HG02798 (cell line): ENCODE results near the gene EIF3J.
"Not testable (repeated sequence)": the region's sequence is repeated elsewhere in the genome, so short reads cannot be mapped to it uniquely, and the experiment has no call there.

ENCODE experiments used
- ATAC-seq: cut with Tn5 transposase; IDR thresholded peaks from one replicate; pipeline ENCODE4 v1.9.1; 2021; ENCODE audit warnings: mild to moderate bottlenecking; ENCODE audit not compliant: unreplicated experiment, poor library complexity

Gene EIF3J, protein sequence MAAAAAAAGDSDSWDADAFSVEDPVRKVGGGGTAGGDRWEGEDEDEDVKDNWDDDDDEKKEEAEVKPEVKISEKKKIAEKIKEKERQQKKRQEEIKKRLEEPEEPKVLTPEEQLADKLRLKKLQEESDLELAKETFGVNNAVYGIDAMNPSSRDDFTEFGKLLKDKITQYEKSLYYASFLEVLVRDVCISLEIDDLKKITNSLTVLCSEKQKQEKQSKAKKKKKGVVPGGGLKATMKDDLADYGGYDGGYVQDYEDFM

DNA sequence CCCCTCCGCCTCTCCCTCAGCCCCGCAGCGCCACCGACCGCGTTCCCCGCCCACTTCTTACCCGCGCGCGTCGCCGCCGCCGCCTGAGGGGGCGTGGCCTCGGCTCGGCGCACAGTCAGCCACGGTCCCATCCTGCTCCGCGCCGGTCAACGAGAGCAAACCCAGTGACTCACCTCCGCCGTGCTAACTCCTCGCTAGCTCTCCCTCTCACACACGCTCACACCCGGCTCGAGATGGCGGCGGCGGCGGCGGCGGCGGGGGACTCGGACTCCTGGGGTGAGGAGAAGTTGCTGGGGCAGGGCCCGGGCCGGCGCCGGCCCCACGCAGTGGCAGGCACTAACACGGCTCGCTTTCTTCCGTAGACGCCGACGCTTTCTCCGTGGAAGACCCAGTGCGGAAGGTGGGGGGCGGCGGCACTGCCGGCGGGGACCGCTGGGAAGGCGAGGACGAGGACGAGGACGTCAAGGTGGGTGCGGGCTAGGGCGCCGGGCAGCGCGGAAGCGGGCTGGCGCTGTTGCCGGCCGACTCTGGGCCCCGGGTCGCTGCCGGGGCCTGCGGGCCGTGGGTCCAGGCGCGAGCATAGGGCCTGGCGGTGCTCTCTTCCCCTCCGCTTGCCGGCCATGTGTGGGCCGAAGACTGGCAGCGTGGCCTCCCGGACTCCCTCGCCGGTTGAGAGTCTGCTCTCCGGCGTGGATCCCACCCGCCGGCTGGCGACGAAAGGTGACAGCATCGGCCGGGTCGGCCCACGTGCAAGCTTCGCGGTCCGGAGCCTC is at the start of gene EIF3J:
EIF3J (plus strand) TSS at position 186 of the 773 bp plus-strand sequence; CDS start at position 234, 48 bp downstream.
- peak; percentile 86 for ATAC-seq

DNA sequence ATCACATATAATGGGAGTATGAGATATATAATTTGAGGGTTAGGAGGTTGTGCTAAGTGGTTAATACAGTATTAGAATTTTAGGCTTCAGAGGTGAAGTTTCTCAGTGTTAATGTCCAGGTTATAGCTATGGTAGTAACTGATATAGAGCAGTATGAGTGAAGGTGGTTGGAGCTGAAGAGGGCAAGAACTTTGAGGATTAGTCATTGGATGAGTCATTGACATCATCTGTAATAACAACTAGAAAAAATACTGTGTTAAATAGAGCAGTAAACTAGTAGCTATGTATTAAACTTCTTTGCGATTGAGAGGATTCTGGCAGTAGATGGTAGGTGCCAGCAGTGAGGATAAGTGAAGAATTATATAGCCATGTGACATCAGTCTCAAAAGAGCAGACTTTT is 47.5 kb upstream of the EIF3J start:
- no peak for ATAC-seq

DNA sequence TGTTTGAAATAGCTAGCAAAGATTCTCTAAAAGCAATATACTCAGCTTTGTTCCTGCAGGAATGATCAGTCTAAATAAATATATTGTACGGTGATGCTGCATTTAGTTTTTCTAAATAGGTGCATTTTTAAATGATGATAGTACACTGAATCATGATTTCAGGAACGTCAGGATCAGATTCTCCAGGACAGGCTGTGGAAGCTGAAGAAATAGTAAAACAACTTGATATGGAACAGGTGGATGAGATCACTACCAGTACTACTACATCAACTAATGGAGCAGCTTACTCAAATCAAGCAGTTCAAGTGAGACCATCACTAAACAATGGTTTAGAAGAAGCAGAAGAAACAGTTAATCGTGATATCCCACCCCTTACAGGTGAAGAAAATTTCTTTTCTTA is 46.3 kb upstream of the EIF3J start:
- ATAC-seq: no peak

DNA sequence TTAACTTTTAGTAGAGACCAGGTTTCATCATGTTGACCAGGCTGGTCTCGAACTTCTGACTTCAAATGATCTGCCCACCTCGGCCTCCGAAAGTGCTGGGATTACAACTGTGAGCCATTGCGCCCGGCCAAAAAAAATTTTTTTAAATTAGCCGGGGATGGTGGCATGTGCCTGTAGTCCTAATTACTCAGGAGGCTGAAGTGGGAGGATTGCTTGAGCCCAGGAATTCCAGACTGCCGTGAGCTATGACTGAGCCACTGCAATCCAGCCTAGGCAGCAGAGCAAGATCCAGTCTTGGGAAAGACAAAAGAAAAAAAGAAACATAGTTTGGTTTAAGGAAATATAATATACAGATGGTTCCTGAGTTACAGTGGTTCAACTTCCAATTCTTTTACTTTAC is 44.9 kb upstream of the EIF3J start:
- no peak for ATAC-seq

DNA sequence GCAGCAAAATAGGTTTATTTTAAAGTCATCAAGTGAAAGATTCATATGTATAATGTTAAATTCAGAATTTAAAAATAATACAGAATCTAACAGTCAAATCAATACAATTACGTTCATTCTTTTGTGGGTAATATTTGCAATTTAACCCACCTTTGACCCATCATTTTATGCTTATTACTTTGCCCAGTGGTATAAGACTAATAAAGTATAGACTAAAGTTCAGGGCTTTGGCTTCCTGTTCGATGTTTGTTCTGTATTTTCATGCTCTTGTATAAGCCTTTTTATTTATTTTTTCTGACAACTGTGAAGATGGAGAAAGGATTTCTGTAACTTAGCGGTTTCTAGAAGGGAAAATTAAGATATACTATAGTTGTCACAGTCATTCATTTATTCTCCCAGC is 44.3 kb upstream of the EIF3J start:
- ATAC-seq: no peak

DNA sequence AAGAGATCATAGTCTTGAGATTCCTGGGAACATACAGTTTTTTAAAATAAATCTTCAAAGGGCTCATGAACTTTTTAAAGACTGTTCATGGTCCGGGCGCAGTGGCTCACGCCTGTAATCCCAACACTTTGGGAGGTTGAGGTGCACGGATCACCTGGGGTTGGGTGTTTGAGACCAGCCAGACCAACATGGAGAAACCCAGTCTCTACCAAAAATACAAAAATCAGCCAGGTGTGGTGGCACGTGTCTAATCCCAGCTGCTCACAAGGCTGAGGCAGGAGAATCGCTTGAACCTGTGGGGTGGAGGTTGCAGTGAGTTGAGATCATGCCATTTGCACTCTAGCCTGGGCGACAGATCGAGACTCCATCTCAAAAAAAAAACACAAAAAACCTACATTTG is 41.4 kb upstream of the EIF3J start:
- no peak for ATAC-seq

DNA sequence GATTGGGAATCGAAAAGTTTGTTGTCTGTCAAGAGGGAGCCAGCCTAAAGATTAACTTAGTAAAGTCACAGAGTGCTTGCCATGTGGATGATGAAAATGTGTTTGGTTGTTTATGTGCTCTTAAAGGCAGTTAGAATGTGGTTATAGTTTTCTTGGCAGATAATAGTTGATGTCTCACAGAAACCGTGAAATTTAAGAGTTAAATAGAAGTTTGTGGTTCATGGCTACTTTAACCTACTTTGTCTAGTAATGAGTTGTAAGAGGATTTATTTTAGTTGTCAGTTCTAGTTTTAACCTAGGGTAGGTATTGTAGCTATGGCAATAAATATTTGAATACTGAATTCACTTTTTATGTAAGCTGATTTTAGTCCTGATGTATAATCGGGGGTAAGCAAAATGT is 36.4 kb upstream of the EIF3J start:
- ATAC-seq: no peak

DNA sequence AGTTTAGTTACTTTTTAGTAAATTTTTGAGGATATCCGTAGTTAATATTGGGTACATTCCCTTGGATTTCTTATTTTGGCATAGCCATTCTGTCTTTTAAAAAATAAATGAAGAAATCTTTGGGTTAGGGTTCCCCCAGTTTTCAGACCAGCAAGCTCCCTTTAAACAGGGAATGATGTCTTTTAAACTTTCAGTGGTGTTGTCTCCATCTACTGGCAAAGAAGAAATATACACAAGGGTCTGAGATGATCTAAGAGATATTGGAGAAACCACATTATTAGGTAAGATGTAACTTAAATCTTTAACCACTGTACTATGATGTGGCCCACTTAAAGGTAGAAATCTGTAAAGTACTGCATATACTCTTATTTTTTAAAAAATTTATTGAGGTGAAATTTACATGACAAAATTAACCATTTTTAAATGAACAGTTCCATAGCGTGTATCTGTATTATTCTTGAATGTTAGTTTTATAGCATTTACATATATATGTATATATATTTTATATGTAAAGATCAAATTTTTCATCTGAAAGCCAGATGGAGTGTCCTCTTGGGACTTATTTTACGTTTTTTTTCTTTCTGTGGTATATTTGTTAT is 35.1 kb upstream of the EIF3J start:
- ATAC-seq: no peak

DNA sequence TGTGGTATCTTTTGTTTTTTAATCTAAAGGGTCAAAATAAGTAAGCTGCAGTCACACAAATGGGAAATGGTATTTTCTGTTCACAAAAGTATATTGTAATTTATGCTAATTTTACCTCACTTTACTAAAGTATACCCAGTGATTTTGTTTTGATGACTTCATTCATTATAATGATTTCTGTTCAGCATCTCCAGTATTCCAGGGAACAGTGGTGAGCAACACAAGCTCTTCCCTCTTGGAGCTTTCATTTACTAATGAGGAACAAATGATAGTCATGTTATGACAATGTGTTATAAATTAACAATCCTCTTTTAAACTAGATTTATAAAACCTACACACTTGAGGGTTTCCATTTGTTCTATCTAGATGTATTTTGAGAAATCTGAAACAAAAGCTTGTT is 20.5 kb upstream of the EIF3J start:
- ATAC-seq: no peak

DNA sequence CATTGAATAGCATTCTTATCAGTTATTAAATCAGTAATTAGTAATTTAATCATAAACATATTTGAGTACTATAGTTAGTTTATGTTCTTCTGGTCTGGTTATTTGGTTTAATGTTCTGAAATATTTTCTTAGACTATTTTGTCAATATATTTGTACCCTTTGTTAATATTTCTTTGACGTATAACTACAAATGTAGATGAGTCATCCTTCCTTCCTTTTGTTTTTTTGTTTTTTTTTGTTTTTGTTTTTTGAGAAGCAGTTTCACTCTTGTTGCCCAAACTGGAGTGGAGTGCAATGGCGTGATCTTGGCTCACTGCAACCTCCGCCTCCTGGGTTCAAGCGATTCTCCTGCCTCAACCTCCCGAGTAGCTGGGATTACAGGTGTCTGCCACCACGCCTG is 17.4 kb upstream of the EIF3J start:
- no peak for ATAC-seq

DNA sequence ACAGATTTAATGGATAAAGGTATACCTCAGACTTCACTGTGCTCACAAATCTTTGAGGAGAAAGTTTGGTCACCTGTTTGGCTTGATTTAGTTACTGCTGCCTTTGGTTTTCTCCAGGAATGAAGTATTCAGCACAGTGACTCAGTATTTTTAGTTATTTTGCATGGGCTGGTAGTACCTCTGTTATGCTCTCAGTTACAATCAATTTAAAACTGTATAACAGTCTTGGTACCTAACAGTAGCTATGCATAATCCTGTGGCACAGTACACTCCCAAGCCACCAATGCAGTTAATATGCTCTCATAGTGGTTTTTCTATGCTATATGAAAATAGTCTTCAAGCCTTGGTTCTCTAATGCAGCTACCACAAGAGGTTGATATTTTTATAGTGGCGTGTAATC is 11.9 kb upstream of the EIF3J start:
- no peak for ATAC-seq

DNA sequence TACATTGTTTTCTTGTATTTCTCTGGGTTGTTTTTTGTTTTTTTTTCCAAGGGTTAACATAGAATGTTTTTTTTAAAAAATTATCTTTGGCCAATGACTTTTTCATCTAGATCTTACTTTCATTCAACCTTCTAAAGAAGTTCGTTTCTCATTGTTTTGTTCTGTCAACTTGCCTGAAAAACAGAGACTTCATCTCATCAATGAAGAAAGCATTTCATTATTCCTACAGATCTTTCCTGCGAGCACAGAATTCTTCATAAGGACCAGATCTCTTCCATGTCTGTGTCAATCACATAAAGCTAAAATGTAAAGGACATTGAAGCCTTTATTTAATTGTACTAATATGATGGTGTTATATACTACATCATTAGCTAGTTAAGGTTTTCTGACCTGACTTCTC is 9.7 kb upstream of the EIF3J start:
- ATAC-seq: no peak

DNA sequence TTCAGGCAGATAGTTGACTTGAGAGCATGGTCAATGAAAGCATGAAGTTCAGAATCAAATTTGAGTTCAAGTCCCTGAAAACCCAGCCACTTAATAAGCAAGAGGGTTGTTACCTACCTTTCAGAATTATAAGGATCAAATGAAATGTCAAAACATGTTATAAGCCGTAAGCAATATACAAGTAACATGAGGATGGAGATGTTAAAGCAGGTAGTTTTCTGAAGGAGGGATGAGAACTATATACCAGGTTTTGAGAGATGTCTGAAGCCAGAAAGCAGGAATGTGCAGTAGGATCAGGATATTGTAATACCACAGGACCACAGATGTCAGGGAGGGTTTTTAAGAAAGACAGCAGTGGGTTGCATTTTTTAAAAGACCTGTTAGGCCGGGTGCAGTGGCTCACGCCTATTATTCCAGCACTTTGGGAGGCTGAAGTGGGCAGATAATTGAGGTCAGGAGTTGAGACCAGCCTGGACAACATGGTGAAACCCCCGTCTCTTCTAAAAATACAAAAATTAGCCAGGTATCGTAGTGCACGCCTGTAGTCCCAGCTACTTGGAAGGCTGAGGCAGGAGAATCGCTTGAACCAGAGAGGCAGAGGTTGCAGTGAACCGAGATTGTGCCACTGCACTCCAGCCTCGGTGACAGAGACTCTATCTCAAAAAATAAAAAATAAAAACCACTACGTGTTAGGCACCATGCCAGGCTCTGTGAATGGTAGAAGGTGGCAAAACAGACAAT is 6.9 kb upstream of the EIF3J start:
- ATAC-seq: no peak

DNA sequence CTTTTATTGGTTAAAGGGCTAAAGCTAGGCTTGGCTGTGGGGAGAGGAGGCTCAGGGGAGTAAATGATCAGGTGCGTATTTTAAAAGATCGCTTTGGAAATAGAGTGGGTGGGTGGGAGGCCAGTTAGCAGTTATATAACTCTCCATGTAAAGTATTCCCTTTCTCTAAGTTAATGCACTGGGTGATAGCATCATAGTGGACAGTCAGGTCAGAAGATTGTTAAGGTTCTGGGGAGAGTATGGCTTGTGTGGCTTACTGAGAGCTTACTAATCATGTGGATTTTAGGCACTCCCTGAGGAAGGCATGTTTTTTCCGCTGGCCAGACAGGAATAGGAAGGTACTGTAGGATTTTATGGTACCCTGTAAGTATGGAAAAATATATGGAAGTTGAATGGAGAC is 6.3 kb upstream of the EIF3J start:
- no peak for ATAC-seq

DNA sequence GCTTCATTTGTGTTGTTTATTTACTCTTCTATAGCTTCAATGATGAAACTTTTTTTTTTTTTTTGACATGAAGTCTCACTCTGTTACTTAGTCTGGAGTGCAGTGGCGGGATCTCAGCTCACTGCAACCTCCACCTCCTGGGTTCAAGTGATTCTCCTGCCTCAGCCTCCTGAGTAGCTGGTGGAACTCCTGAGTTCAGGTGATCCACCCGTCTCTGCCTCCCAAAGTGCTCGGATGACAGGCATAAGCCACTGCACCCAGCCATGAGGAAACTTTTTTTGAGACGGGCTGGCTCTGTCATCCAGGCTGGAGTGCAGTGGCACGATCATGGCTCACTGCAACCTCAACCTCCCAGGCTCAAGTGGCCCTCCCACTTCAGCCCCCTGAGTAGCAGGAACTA is 4.7 kb upstream of the EIF3J start:
- not testable (repeated sequence) for ATAC-seq

DNA sequence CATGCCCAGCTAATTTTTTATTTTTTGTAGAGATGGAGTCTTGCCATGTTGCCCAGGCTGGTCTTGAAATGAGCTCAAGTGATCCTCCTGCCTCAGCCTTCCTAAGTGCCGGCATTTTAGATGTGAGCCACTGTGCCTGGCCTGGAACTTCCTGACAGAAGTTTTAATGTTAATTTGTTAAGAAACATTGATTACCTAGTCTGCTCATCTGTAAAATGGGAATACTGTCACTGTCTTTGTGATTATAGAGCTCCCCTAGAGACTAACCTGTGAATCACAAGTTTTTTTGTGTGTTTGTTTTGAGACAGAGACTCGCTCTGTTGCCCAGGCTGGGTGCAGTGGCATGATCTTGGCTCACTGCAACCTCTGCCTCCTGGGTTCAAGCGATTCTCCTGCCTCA is 4.3 kb upstream of the EIF3J start:
- no peak for ATAC-seq

DNA sequence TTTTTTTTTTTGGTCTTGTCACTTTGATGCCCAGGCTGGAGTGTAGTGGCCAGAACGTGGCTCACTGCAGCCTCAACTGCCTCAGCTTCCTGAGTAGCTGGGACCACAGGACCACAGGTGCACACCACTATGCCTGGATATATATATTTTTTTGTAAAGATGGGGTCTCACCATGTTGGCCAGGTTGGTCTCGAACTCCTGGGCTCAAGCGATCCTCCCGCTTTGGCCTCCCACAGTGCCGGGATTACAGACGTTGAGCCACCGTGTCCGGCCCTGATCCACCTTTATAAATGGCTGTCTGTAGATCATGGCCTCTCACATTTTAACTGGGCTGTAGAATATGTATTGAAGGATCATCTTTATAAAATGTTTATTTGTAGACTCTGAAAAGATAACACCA is 1.9 kb upstream of the EIF3J start:
- ATAC-seq: no peak

DNA sequence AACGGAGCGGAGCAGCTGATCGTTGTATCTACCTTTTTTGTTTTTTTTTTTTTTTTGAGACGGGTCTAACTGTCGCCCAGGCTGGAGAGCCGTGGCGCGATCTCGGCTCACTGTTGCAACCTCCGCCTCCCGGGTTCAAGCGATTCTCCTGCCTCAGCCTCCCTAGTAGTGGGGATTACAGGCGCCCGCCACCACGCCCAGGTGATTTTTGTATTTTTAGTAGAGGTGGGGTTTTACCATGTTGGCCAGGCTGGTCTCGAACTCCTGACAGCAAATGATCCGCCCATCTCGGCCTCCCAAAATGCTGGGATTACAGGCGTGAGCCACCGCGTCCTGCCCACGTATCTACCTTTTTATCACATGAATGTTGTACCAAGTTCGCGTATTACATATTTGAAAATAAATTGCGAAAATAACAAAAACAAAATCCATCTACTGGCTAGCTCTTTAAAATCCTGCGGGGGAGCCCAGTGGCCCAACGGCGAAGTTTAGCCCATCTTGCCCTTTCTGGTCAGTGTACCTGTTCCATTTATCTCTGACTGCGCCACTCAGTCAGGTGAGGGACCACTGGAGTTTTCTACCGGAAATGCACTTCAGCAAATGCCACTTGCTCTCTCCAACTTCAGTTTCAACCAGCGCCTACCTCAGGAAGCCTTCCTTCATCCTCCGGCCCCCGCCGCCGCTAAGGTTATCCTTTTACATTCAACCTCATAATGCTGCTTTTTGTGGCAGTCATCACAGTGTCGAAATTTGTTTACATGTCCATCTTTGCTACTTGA is 1.2 kb upstream of the EIF3J start:
- no peak for ATAC-seq

DNA sequence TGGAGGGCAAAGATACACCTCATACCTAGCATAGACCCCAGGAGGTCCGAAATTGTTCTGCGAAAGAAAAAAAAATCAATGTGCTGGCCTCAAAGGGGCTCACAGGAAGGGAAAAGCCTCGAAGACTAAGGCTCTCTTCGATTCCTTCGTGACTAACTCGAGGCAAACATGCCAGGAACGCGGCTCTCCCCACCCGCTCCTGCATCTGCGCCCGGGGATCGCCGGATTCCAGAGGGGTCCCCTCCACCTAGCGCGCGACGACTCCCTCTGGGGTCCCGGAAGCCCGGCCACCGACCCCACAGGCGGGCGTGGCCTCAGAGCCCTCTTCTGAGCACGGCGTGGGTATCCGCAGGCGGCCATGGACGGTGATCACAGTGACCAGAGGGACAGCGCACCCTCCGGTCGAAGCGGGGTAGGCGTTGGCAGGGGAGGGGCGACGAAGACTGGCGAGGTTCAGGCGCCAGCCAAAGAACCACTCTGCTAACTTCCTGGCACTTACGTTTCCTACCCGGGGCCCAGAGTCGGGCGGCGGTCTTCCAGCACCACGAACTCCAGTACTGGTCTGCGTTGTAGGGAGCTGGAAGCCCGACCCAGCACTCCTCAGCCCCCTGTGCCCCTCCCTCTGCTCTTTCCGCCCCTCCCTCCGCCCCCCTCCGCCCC is 515 bp upstream of the EIF3J start:
- peak; percentile 71 for ATAC-seq

DNA sequence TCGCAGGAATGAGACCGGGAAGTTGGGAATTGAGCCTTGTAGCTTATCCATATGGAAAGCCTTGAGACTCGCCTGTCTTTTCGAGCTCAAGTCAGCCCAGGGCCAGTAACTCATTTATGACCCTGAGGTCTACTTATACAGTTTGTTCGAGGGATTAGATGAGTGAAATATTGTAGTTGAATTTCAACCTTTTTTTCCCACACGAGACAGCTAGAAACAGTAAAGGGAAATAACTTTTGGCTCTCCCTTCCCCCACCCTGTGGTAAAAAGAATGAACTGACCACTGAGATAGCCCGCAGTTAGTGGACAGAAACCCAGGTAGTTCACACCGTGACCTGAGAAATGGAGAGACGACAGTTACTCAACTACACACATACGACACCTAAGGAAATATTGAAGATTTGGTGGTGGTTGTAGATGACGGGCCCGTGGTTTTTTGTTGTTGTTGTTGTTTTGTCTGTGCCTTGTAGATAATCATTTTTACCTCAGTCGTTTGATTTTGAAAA is 841 bp downstream of the EIF3J start:
- no peak for ATAC-seq
